H1 (cell line): Measurements from ENCODE around the gene C19orf12. TPM values are rescaled to one million over a fixed set of nuclear protein-coding genes. Genes with fewer than 3 reads are reported as not detected.

Experiments
- CTCF ChIA-PET: fragments of 300-600 bp; sonication (Branson Sonifier 250); formaldehyde crosslinking; loops from one replicate; lab custom pipeline; 2021; ENCODE audit not compliant: partially characterized antibody; lab: Charles Lee
- POLR2A ChIA-PET: fragments of 300-600 bp; sonication (Branson Sonifier 250); formaldehyde crosslinking; loops from one replicate; lab custom pipeline; 2021; ENCODE audit warnings: inconsistent platforms; ENCODE audit not compliant: partially characterized antibody; lab: Charles Lee
- DNase-seq, 2 experiments: peaks; one replicate each; pipeline versions ENCODE4 v3.0.0 to v3.0.0-alpha.2; 2010 to 2022; ENCODE audit warnings: low spot score in 2 of 2, low read depth in 1 of 2, mixed read lengths in 1 of 2
- FAIRE-seq: peaks from 2 replicates; lab custom pipeline; 2011; peaks lifted over from hg19 to GRCh38; lab: Jason Lieb, UNC
- H2AFZ ChIP-seq: 2 replicates; pipeline ENCODE4 v1.8.1; 2012; ENCODE audit warnings: low read length, inconsistent platforms
- H2AK5ac ChIP-seq: 2 replicates; pipeline ENCODE4 v1.6.1; 2013; ENCODE audit warnings: low read depth, low read length
- H2BK120ac ChIP-seq: replicated peaks from 2 replicates; pipeline ENCODE3; 2013; ENCODE audit warnings: low read depth, low read length, inconsistent platforms
- H2BK12ac ChIP-seq: 2 replicates; pipeline ENCODE4 v1.6.1; 2013; ENCODE audit warnings: low read depth, low read length
- H2BK15ac ChIP-seq: 2 replicates; pipeline ENCODE4 v1.6.1; 2013; ENCODE audit warnings: low read length
- H2BK20ac ChIP-seq: 2 replicates; pipeline ENCODE4 v1.6.1; 2013; ENCODE audit warnings: low read length
- H2BK5ac ChIP-seq: 2 replicates; pipeline ENCODE4 v1.6.1; 2013; ENCODE audit warnings: low read depth, low read length
- H3K14ac ChIP-seq: 2 replicates; pipeline ENCODE4 v1.6.1; 2013; ENCODE audit warnings: inconsistent platforms; ENCODE audit not compliant: insufficient read length
- H3K18ac ChIP-seq: 2 replicates; pipeline ENCODE4 v1.6.1; 2013; ENCODE audit warnings: low read length; ENCODE audit errors: extremely low read depth
- H3K23ac ChIP-seq: 2 replicates; pipeline ENCODE4 v1.6.1; 2013; ENCODE audit warnings: inconsistent platforms; ENCODE audit not compliant: insufficient read length
- H3K23me2 ChIP-seq: 2 replicates; pipeline ENCODE4 v1.6.1; 2013; ENCODE audit warnings: low read depth, low read length
- H3K27ac ChIP-seq: 2 replicates; pipeline ENCODE4 v1.6.1; 2011; ENCODE audit warnings: low read depth, low read length, inconsistent platforms
- H3K27me3 ChIP-seq, 4 experiments: replicated peaks in 1 of 4; 1 replicate in 1 of 4; 2 replicates in 3 of 4; pipeline versions ENCODE4 v1.6.1 to v1.8.1; 2011 to 2013; ENCODE audit warnings: low read length in 3 of 4, mild to moderate bottlenecking in 3 of 4, inconsistent platforms in 2 of 4, mixed read lengths in 2 of 4, moderate library complexity in 1 of 4; ENCODE audit not compliant: control insufficient read depth in 3 of 4, insufficient read depth in 3 of 4; ENCODE audit errors: extremely low read depth in 1 of 4
- H3K36me3 ChIP-seq, 4 experiments: 2 replicates each; pipeline versions ENCODE4 v1.6.1 to v1.8.1; 2011 to 2013; ENCODE audit warnings: mild to moderate bottlenecking in 4 of 4, low read length in 3 of 4, moderate library complexity in 2 of 4, control low read depth in 1 of 4, inconsistent platforms in 1 of 4; ENCODE audit not compliant: insufficient read depth in 4 of 4, control insufficient read depth in 2 of 4
- H3K4ac ChIP-seq: replicated peaks from 2 replicates; pipeline ENCODE3; 2013; ENCODE audit warnings: low read length, low read depth, mixed read lengths, inconsistent platforms; ENCODE audit not compliant: insufficient read length
- H3K4me1 ChIP-seq, 4 experiments: replicated peaks in 1 of 4; 1 replicate in 1 of 4; 2 replicates in 3 of 4; pipeline versions ENCODE4 v1.6.1 to v1.8.1; 2011 to 2013; ENCODE audit warnings: low read length in 3 of 4, inconsistent platforms in 2 of 4, mixed read lengths in 1 of 4; ENCODE audit not compliant: insufficient read depth in 4 of 4, control insufficient read depth in 3 of 4
- H3K4me2 ChIP-seq, 2 experiments: 2 replicates each; pipeline versions ENCODE4 v1.6.1 to v1.8.1; 2011 to 2013; ENCODE audit warnings: low read depth in 2 of 2, low read length in 2 of 2, control low read depth in 1 of 2, inconsistent platforms in 1 of 2, mild to moderate bottlenecking in 1 of 2; ENCODE audit not compliant: insufficient read depth in 1 of 2
- H3K4me3 ChIP-seq, 4 experiments: fragments of 200-600, 300-600 bp in 1 of 4; sonication (generic), shearing (Covaris generic), sonication (Bioruptor Twin) in 1 of 4; 2 replicates each; pipeline versions ENCODE4 v1.5.1 to v1.8.1; 2011 to 2016; ENCODE audit warnings: low read length in 4 of 4, low read depth in 3 of 4, control low read depth in 2 of 4, inconsistent platforms in 2 of 4, mild to moderate bottlenecking in 2 of 4, mixed read lengths in 1 of 4, moderate library complexity in 1 of 4; ENCODE audit not compliant: insufficient read depth in 2 of 4; ENCODE audit errors: extremely low read depth in 1 of 4
- H3K56ac ChIP-seq: replicated peaks from 2 replicates; pipeline ENCODE3; 2013; ENCODE audit warnings: low read depth, mild to moderate bottlenecking, mixed read lengths, low read length, inconsistent platforms; ENCODE audit not compliant: insufficient read length
- H3K79me1 ChIP-seq: 2 replicates; pipeline ENCODE4 v1.6.1; 2013; ENCODE audit warnings: low read depth, low read length, control low read depth
- H3K79me2 ChIP-seq, 2 experiments: 2 replicates each; pipeline versions ENCODE4 v1.6.1 to v1.8.1; 2012 to 2013; ENCODE audit warnings: low read length in 2 of 2, mild to moderate bottlenecking in 2 of 2, inconsistent platforms in 1 of 2; ENCODE audit not compliant: insufficient read depth in 2 of 2, control insufficient read depth in 1 of 2
- H3K9ac ChIP-seq, 4 experiments: replicated peaks in 1 of 4; 1 replicate in 1 of 4; 2 replicates in 3 of 4; pipeline versions ENCODE4 v1.6.1 to v1.8.1; 2011 to 2013; ENCODE audit warnings: low read depth in 3 of 4, low read length in 3 of 4, control low read depth in 2 of 4, mild to moderate bottlenecking in 2 of 4, moderate library complexity in 2 of 4, inconsistent platforms in 1 of 4; ENCODE audit errors: extremely low read depth in 1 of 4
- H3K9me3 ChIP-seq, 2 experiments: 2 replicates each; pipeline versions ENCODE4 v1.6.1 to v1.8.1; 2012 to 2013; ENCODE audit warnings: mild to moderate bottlenecking in 2 of 2, moderate library complexity in 2 of 2, control low read depth in 1 of 2, inconsistent platforms in 1 of 2, low read depth in 1 of 2, low read length in 1 of 2, mixed read lengths in 1 of 2; ENCODE audit not compliant: insufficient read depth in 2 of 2
- H4K20me1 ChIP-seq, 2 experiments: replicated peaks in 1 of 2; 2 replicates each; pipeline versions ENCODE3 to v1.8.1; 2011 to 2013; ENCODE audit warnings: inconsistent platforms in 2 of 2, low read length in 2 of 2, mild to moderate bottlenecking in 1 of 2; ENCODE audit not compliant: insufficient read depth in 2 of 2, control insufficient read depth in 1 of 2
- H4K5ac ChIP-seq: 2 replicates; pipeline ENCODE4 v1.6.1; 2013; ENCODE audit warnings: low read length, low read depth, mixed read lengths, inconsistent platforms; ENCODE audit not compliant: insufficient read length
- H4K8ac ChIP-seq: 2 replicates; pipeline ENCODE4 v1.8.0; 2013; ENCODE audit warnings: mild to moderate bottlenecking, moderate library complexity, low read length, inconsistent platforms; ENCODE audit not compliant: insufficient read depth; ENCODE audit errors: extremely low read depth
- H4K91ac ChIP-seq: replicated peaks from 2 replicates; pipeline ENCODE3; 2013; ENCODE audit warnings: low read length, mixed read lengths, inconsistent platforms; ENCODE audit not compliant: insufficient read length
- ASH2L ChIP-seq: fragments of 200-600, 300-600 bp; sonication (generic); IDR thresholded peaks from one replicate; pipeline ENCODE4 v1.7.1; 2017; ENCODE audit warnings: low read length
- CHD2 ChIP-seq: IDR thresholded peaks from 2 replicates; pipeline ENCODE4 v1.6.1; 2012; ENCODE audit warnings: low read length, improper control_type of control experiment
- EGR1 ChIP-seq: IDR thresholded peaks from 2 replicates; pipeline ENCODE4 v1.6.1; 2011; ENCODE audit warnings: low read depth, low read length, borderline replicate concordance
- SIN3A ChIP-seq, 2 experiments: IDR thresholded peaks in 1 of 2; conservative IDR thresholded peaks in 1 of 2; 2 replicates each; pipeline ENCODE4 v1.6.1; 2011 to 2012; ENCODE audit warnings: low read length in 2 of 2, improper control_type of control experiment in 1 of 2, low read depth in 1 of 2, mild to moderate bottlenecking in 1 of 2
- TEAD4 ChIP-seq: IDR thresholded peaks from 2 replicates; pipeline ENCODE4 v1.6.1; 2012; ENCODE audit warnings: low read depth, low read length, inconsistent platforms, mixed read lengths
- WGBS, 2 experiments: shearing (Covaris generic) in 1 of 2; methylation state at CpG; one replicate each; pipeline versions ENCODE4 v1.1.6 to v1.1.7; 2013 to 2015; ENCODE audit warnings: low lambda C conversion rate in 2 of 2, mixed read lengths in 2 of 2, inconsistent platforms in 1 of 2, low coverage in 1 of 2, missing lambda C conversion rate in 1 of 2; ENCODE audit not compliant: insufficient replicate concordance in 2 of 2, insufficient coverage in 1 of 2, insufficient read length in 1 of 2; ENCODE audit errors: extremely low coverage in 1 of 2, missing lambda C conversion rate in 1 of 2; 5-methylcytosine and 5-hydroxymethylcytosine counted together
- polyA plus RNA-seq, 7 experiments: library from polyadenylated mRNA; depleted of rRNA in 3 of 7; stranded (reverse) in 5 of 7; unstranded in 2 of 7; fragments of >200 nt in 5 of 7; fragments of 200-250 nt in 2 of 7; gene quantifications; 1 replicate in 5 of 7; 2 replicates in 1 of 7; 4 replicates in 1 of 7; pipeline versions ENCODE4 v1.2.1 to v1.2.3, GENCODE V29; 2011 to 2013; ENCODE audit warnings: missing spikeins in 2 of 7, mixed read lengths in 2 of 7
- total RNA-seq: library from RNA; stranded (reverse); fragmentation: NEBNext Ultra II Directional; extraction: Animal tissue kit (Norgen Biotek cat#: 25700); gene quantifications from 2 replicates; pipeline ENCODE4 v1.2.1, GENCODE V29; 2021

The C19orf12 gene
- total and polyA plus RNA-seq, 2 of the 8 experiments (the other 6 are each of a cell fraction or from before 2014, with no cell fraction given): 10.7 to 11.9 TPM

DNA sequence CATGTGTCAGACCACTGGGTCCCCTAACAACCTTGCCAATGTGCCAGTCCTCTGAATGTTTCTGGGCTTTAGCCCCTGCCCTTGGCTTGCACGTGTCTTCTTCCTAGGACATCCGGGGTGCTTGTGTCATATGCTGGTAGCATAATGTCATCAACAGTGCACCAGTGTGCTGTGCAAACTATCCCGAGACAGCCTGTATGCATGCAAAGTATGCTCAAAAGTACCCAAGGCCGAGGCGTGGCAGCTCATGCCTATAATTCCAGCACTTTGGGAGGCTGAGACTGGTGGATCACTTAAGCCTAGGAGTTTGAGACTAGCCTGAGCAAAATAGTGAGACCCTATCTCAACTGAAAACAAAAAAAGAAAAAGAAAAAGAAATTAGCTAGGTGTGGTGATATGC is 20.8 kb upstream of the C19orf12 start:
- no peaks in the 10 kb centered on the region for H3K79me2 ChIP-seq
- H3K27me3 ChIP-seq: no peaks in the 10 kb centered on the region
- no peak overlapping the region for H4K8ac ChIP-seq
- no peak overlapping the region for H2AFZ ChIP-seq
- no peak overlapping the region for H2BK5ac ChIP-seq
- no peak overlapping the region for H3K23ac ChIP-seq
- H3K23me2 ChIP-seq: no peaks in the 10 kb centered on the region
- no peak overlapping the region for H2BK20ac ChIP-seq
- no peak overlapping the region for H3K4ac ChIP-seq
- H3K56ac ChIP-seq: no peak overlapping the region
- H3K9me3 ChIP-seq: no peaks in the 10 kb centered on the region
- POLR2A ChIA-PET: no interaction called here
- H4K5ac ChIP-seq: no peak overlapping the region
- no peak for TF ChIP-seq ASH2L
- TF ChIP-seq EGR1: no peak
- no peak for TF ChIP-seq TEAD4
- TF ChIP-seq CHD2: no peak
- no peak for TF ChIP-seq SIN3A (conservative IDR thresholded peaks at IDR 0.05 in 1 of 2, IDR thresholded peaks at IDR 0.05 in 1 of 2; ENCODE audit: low read depth in 1 of 2, low read length in 2 of 2)
- 90% methylated on average over 5 of the region's 5 CpGs; no CpG with 5 or more reads in 1 of the 2 experiments for WGBS, 2 experiments
- H3K79me1 ChIP-seq: no peaks in the 10 kb centered on the region
- H3K4me2 ChIP-seq: no peak overlapping the region
- no peak overlapping the region for H2BK12ac ChIP-seq
- no peaks in the 10 kb centered on the region for H3K36me3 ChIP-seq
- CTCF ChIA-PET: interaction anchor here (0.5 to 2.0 kb wide), 6 partner anchors 8 to 137 kb away, joined by 3 to 7 read pairs (median 4); no protein-coding TSS in a partner anchor
- H3K27ac ChIP-seq: no peak overlapping the region
- no peaks in the 10 kb centered on the region for H4K20me1 ChIP-seq
- FAIRE-seq (no peak), DNase-seq (no peak)
- H3K14ac ChIP-seq: no peak overlapping the region
- H3K18ac ChIP-seq: no peak overlapping the region
- H2BK120ac ChIP-seq: no peak overlapping the region
- no peak overlapping the region for H2BK15ac ChIP-seq
- H3K4me3 ChIP-seq: no peak overlapping the region
- no peak overlapping the region for H3K9ac ChIP-seq
- no peak overlapping the region for H2AK5ac ChIP-seq
- no peaks in the 10 kb centered on the region for H3K4me1 ChIP-seq
- H4K91ac ChIP-seq: no peak overlapping the region
